Mucosa of stomach (tissue), 1 donor: ENCODE data around the gene MFSD6.

Experiments
- H3K27me3 ChIP-seq: one replicate; pipeline ENCODE4 v1.7.0; 2013; ENCODE audit warnings: mild to moderate bottlenecking, low read length; ENCODE audit not compliant: control insufficient read depth, insufficient read depth
- H3K36me3 ChIP-seq: one replicate; pipeline ENCODE4 v1.7.0; 2013; ENCODE audit warnings: low read length; ENCODE audit not compliant: control insufficient read depth, insufficient read depth
- H3K4me1 ChIP-seq: one replicate; pipeline ENCODE4 v1.7.0; 2013; ENCODE audit warnings: mild to moderate bottlenecking, low read length; ENCODE audit not compliant: control insufficient read depth, insufficient read depth
- H3K4me3 ChIP-seq: one replicate; pipeline ENCODE4 v1.7.0; 2013; ENCODE audit warnings: low read length
- H3K9ac ChIP-seq: one replicate; pipeline ENCODE4 v1.7.0; 2013; ENCODE audit warnings: mild to moderate bottlenecking, low read length, moderate library complexity
- H3K9me3 ChIP-seq: one replicate; pipeline ENCODE4 v1.7.0; 2013; ENCODE audit warnings: mild to moderate bottlenecking, low read length, moderate library complexity; ENCODE audit not compliant: control insufficient read depth
- donor health status: Pancreatic carcinoma.

MFSD6 gene

GRCh38 chr2:190407246-190407661, 901 bp upstream of the MFSD6 start:
- H3K4me3 ChIP-seq = no peak overlapping the region
- H3K9ac ChIP-seq = peak overlapping the region; percentile 63
- H3K9me3 ChIP-seq = no peaks in the 10 kb centered on the region
- no peaks in the 10 kb centered on the region for H3K36me3 ChIP-seq
- H3K27me3 ChIP-seq = no peaks in the 10 kb centered on the region
- H3K4me1 ChIP-seq = peaks cover 38% of the 10 kb centered on the region

GRCh38 chr2:190408538-190409271, 550 bp downstream of the MFSD6 start:
- no peaks in the 10 kb centered on the region for H3K9me3 ChIP-seq
- peaks cover 39% of the 10 kb centered on the region for H3K4me1 ChIP-seq
- peak overlapping the region; percentile 68 for H3K4me3 ChIP-seq
- no peaks in the 10 kb centered on the region for H3K27me3 ChIP-seq
- H3K9ac ChIP-seq = peak overlapping the region; percentile 90
- H3K36me3 ChIP-seq = no peaks in the 10 kb centered on the region

GRCh38 chr2:190409616-190410015, 1.5 kb downstream of the MFSD6 start:
- Histone ChIP-seq H3K9ac (peak overlapping the region; percentile 90), H3K4me3 (peak overlapping the region; percentile 68), H3K4me1 (peaks cover 30% of the 10 kb centered on the region), H3K36me3 (no peaks in the 10 kb centered on the region), H3K27me3 (no peaks in the 10 kb centered on the region), H3K9me3 (no peaks in the 10 kb centered on the region)

DNA sequence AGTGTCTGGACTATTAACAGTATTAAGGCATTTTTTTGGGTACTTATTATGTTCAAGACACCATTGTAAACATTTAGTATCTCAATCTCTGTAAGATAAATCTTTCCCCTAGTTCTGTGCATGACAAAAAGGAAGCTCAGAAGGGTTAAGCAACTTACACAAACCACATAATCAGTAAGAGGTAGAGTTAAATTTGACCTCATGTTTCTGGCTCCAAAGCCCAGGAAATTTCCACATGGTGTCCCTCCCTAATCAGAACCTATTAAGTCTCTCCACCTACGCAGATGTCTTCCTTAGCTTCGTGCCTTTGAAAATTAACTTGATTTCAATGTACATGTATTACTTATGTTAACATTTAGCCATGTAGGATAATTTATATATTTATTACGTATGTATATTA, 2.0 kb downstream of the MFSD6 start:
- no peak overlapping the region for H3K4me3 ChIP-seq
- no peaks in the 10 kb centered on the region for H3K9me3 ChIP-seq
- H3K9ac ChIP-seq = no peak overlapping the region
- H3K4me1 ChIP-seq = peaks cover 26% of the 10 kb centered on the region
- H3K36me3 ChIP-seq = no peaks in the 10 kb centered on the region
- H3K27me3 ChIP-seq = no peaks in the 10 kb centered on the region

DNA sequence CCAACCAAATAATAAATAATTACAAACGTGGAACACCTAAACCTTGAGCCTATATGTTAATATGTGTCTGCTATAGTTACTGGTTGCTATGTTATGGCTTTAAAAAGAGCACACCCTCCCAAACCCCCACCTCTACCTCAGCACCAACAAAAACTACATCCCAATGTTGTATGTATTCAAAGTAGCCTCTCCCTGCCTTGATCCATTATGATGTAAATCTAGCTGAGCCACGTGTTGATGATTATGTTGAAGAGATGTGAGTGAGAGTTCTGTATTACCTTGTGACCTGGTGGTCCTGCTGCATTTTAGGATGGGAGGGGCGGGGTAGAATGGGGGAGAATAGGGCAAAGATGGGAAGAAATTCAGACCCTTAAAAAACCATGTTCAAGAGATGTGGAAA, 4.8 kb downstream of the MFSD6 start:
- Histone ChIP-seq H3K4me1 (peaks cover 18% of the 10 kb centered on the region), H3K36me3 (no peaks in the 10 kb centered on the region), H3K4me3 (no peak overlapping the region), H3K27me3 (no peaks in the 10 kb centered on the region), H3K9ac (no peak overlapping the region), H3K9me3 (no peaks in the 10 kb centered on the region)

- Histone ChIP-seq H3K9me3 (no peaks in the 10 kb centered on the region), H3K4me3 (no peak overlapping the region), H3K27me3 (no peaks in the 10 kb centered on the region), H3K36me3 (no peaks in the 10 kb centered on the region), H3K9ac (no peak overlapping the region), H3K4me1 (peaks cover 18% of the 10 kb centered on the region)
These were observed 5.3 kb downstream of the MFSD6 start for GRCh38 chr2:190413421-190413820.

- H3K4me3 ChIP-seq = no peak overlapping the region
- no peaks in the 10 kb centered on the region for H3K36me3 ChIP-seq
- H3K27me3 ChIP-seq = no peaks in the 10 kb centered on the region
- no peaks in the 10 kb centered on the region for H3K9me3 ChIP-seq
- H3K4me1 ChIP-seq = peaks cover 10% of the 10 kb centered on the region
- H3K9ac ChIP-seq = no peak overlapping the region
These were observed 7.1 kb downstream of the MFSD6 start for GRCh38 chr2:190415251-190415650.

GRCh38 chr2:190415794-190416775, 7.9 kb downstream of the MFSD6 start:
- Histone ChIP-seq H3K9ac (no peak overlapping the region), H3K4me3 (no peak overlapping the region), H3K27me3 (no peaks in the 10 kb centered on the region), H3K36me3 (no peaks in the 10 kb centered on the region), H3K4me1 (peaks cover 10% of the 10 kb centered on the region), H3K9me3 (no peaks in the 10 kb centered on the region)

DNA sequence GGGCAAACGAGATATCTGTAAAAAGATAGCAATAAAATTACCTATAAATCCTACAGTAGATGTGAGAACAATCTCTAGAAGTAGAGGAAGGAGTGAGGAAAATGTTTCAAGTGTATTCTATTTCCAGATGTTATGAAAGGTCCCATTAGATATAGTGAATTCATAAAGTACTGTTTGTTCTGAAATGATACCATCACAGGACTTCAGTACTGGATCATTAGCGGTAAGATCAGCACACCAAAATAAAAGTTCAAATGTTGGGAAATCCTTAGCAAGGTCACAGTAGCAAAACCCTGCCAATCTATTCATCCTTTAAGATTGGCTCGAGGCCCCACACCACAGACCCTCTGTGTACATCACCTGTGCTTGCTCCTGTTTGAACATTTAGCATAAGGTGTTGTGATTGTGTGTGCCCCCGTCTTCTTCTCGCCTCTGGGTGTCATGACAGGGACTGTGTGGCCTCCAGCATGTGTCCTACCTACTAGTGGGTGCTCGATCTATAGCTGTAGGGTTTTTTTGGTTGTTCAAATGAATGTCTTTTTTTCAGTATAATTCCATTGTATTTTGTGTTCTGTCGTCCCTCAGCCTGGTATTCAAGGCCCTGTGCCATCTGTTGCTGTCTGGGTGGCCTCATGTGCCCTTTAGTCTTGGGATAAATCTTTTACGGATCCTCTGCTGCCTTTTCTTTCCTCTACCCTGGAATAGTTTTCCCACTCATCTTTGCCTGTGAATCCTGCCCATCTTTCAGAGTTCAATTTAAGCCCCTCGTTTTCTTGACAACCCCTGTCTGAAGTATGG, 9.1 kb downstream of the MFSD6 start:
- Histone ChIP-seq H3K9ac (no peak overlapping the region), H3K4me3 (no peak overlapping the region), H3K36me3 (no peaks in the 10 kb centered on the region), H3K9me3 (no peaks in the 10 kb centered on the region), H3K27me3 (no peaks in the 10 kb centered on the region), H3K4me1 (peaks cover under 1% of the 10 kb centered on the region)

DNA sequence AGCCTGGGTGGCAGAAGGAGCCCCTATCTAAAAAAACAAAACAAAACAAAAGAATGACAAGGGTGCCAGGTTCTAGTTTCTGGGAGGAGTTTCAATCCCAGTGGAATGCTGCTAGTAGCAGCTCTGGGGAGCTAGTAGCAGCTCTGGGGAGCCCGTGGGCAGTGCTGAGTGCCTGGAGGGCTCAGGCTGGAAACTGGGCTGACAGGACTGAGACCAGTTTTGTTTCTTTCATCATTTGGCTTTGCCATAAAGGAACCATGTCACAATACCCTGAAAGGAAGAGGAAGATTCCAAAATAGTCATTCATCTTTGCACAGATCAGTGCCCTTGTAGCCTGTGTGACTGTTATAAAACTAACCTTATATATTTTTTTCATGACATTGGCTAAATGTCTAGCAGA, 10.6 kb downstream of the MFSD6 start:
- Histone ChIP-seq H3K9me3 (no peaks in the 10 kb centered on the region), H3K4me1 (no peaks in the 10 kb centered on the region), H3K4me3 (no peak overlapping the region), H3K27me3 (no peaks in the 10 kb centered on the region), H3K36me3 (no peaks in the 10 kb centered on the region), H3K9ac (no peak overlapping the region)

DNA sequence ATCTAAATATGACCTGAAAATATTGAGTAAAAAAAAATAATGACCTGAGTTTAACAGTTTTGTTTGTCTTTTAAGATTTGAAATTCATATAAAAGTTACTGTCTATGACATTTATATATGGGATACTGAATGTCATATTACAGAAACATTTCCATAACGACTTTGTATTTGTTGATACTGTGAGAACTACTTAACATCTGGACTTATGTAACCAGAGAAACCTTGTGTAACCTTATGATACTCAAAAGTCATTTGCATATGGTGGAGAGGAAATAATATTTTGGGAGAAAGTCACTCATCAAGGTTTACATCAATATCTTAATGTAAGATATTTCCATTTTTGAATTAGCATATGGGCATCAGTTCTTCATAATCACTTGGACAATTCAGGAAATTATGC, 12.6 kb downstream of the MFSD6 start:
- H3K27me3 ChIP-seq = no peaks in the 10 kb centered on the region
- H3K9ac ChIP-seq = no peak overlapping the region
- H3K36me3 ChIP-seq = no peaks in the 10 kb centered on the region
- H3K9me3 ChIP-seq = no peaks in the 10 kb centered on the region
- no peak overlapping the region for H3K4me3 ChIP-seq
- H3K4me1 ChIP-seq = no peaks in the 10 kb centered on the region
